GM23248 (cell line): Measurements from ENCODE around the gene GOLGA8G. TPM values are rescaled to one million over a fixed set of nuclear protein-coding genes. Genes with fewer than 3 reads are reported as not detected.
"Not testable (repeated sequence)": the region's sequence is repeated elsewhere in the genome, so short reads cannot be mapped to it uniquely, and the experiment has no call there.

ENCODE experiments used
- DNase-seq: peaks from one replicate; pipeline ENCODE4 v3.0.0-alpha.2; 2015
- H2AFZ ChIP-seq: fragments of 200-600 bp; sonication (generic); 2 replicates; pipeline ENCODE4 v1.6.1; 2016; ENCODE audit warnings: antibody characterized with exemption
- H3F3A ChIP-seq: fragments of 200-600 bp; sonication (generic); 2 replicates; pipeline ENCODE4 v1.6.1; 2016; ENCODE audit warnings: mild to moderate bottlenecking, antibody characterized with exemption, mixed run types; ENCODE audit not compliant: insufficient read depth
- H3K27ac ChIP-seq: fragments of 200-600 bp; sonication (generic); 2 replicates; pipeline ENCODE4 v1.5.1; 2016; ENCODE audit warnings: mild to moderate bottlenecking
- H3K27me3 ChIP-seq: fragments of 200-600 bp; sonication (generic); replicated peaks from 2 replicates; pipeline ENCODE4 v1.6.1; 2016; ENCODE audit warnings: mild to moderate bottlenecking; ENCODE audit not compliant: insufficient read depth
- H3K36me3 ChIP-seq: fragments of 200-600 bp; sonication (generic); 2 replicates; pipeline ENCODE4 v1.6.1; 2016; ENCODE audit warnings: low read depth, mild to moderate bottlenecking
- H3K4me1 ChIP-seq: fragments of 200-600 bp; sonication (generic); 2 replicates; pipeline ENCODE4 v1.6.1; 2016; ENCODE audit warnings: mild to moderate bottlenecking; ENCODE audit not compliant: insufficient read depth
- H3K4me2 ChIP-seq: fragments of 200-600 bp; sonication (generic); one replicate; pipeline ENCODE4 v1.6.1; 2016; ENCODE audit warnings: mild to moderate bottlenecking; ENCODE audit not compliant: unreplicated experiment
- H3K4me3 ChIP-seq: fragments of 200-600 bp; sonication (generic); 2 replicates; pipeline ENCODE4 v1.5.1; 2016; ENCODE audit warnings: mild to moderate bottlenecking
- H3K79me2 ChIP-seq: fragments of 200-600 bp; sonication (generic); 2 replicates; pipeline ENCODE4 v1.6.1; 2016; ENCODE audit warnings: mild to moderate bottlenecking; ENCODE audit not compliant: insufficient read depth
- H3K9ac ChIP-seq: fragments of 200-600 bp; sonication (generic); 2 replicates; pipeline ENCODE4 v1.6.1; 2016; ENCODE audit warnings: mild to moderate bottlenecking
- H3K9me2 ChIP-seq: fragments of 200-600 bp; sonication (generic); 2 replicates; pipeline ENCODE4 v1.6.1; 2016; ENCODE audit warnings: mixed run types, mild to moderate bottlenecking, moderate library complexity; ENCODE audit not compliant: insufficient read depth
- H3K9me3 ChIP-seq: fragments of 200-600 bp; sonication (generic); one replicate; pipeline ENCODE4 v1.6.1; 2017; ENCODE audit warnings: low read depth
- H4K20me1 ChIP-seq: fragments of 200-600 bp; sonication (generic); 2 replicates; pipeline ENCODE4 v1.6.0; 2016; ENCODE audit not compliant: insufficient read depth
- WGBS, 2 experiments: methylation state at CpG; one replicate each; pipeline ENCODE4 v1.1.6; 2015 to 2017; ENCODE audit warnings: low lambda C conversion rate in 2 of 2, low coverage in 1 of 2; ENCODE audit errors: missing lambda C conversion rate in 2 of 2; 5-methylcytosine and 5-hydroxymethylcytosine counted together
- in situ Hi-C: fragments of 300-500 bp; cut with MboI; formaldehyde crosslinking; loops from 2 replicates; pipeline ENCODE4 v1.15.0; 2020
- polyA plus RNA-seq: library from polyadenylated mRNA; unstranded; fragments of >200 nt; fragmentation: Nextera tagmentation; extraction: Ambion mirVana; gene quantifications from 2 replicates; pipeline ENCODE4 v1.2.1, GENCODE V29; 2016
- total RNA-seq: library from RNA; depleted of rRNA; stranded (reverse); fragments of >200 nt; shearing (Covaris generic); gene quantifications from 2 replicates; pipeline ENCODE4 v1.2.3, GENCODE V29; 2014; rRNA removed

Gene GOLGA8G, protein sequence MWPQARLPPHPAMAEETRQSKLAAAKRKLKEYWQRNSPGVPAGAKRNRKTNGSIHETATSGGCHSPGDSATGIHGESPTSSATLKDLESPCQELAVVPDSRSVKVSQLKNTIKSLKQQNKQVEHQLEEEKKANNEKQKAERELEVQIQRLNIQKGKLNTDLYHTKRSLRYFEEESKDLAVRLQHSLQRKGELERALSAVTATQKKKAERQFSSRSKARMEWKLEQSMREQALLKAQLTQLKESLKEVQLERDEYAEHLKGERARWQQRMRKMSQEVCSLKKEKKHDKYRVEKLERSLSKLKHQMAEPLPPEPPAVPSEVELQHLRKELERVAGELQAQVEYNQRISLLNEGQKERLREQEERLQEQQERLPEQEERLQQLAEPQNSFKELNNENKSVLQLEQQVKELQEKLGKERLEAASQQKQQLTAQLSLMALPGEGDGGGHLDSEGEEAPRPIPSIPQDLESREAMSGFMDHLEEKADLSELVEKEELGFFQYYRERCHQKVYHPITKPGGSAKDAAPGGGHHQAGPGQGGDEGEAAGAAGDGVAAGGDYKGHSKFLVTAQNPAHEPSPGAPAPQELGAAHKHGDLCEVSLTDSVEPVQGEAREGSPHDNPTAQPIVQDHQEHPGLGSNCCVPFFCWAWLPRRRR
- under 0.01 TPM in 1 of 2 replicates, not detected in the other for total RNA-seq
- polyA plus RNA-seq = not detected in 2 replicates

DNA sequence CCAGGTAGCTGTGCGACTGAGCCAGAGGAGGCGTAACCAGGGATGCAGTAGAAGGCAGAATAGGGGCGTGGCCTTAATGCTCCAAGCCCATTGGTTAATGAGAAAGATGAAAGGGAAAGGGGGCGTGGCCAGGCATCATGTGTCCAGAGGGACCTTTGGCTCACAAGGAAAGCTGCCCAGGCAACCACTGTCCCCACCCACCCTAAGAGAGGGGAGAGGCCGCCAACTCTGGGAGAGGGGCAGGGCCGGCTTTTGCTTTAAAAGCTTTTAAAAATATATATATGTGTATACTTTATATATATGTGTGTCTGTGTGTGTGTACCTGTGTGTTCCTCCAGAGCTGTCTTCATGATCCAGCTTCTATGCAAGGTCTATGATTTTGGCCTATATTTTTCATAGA, at the start of gene GOLGA8G:
Gene GOLGA8G, minus strand, starts transcription at position 18 of the 400 bp plus-strand sequence. CDS start 62 bp downstream, outside the sequence.
- DNase-seq, H3K79me2 ChIP-seq, H3K36me3 ChIP-seq, H3K4me1 ChIP-seq, H3K27ac ChIP-seq, H3K27me3 ChIP-seq, H3F3A ChIP-seq, H3K9ac ChIP-seq, H4K20me1 ChIP-seq, H2AFZ ChIP-seq, H3K9me2 ChIP-seq, in situ Hi-C loops, H3K4me3 ChIP-seq, H3K4me2 ChIP-seq, H3K9me3 ChIP-seq: not testable (repeated sequence)
- WGBS, 2 experiments = 79 to 81% methylated on average over 2 to 4 of the region's 6 CpGs

DNA sequence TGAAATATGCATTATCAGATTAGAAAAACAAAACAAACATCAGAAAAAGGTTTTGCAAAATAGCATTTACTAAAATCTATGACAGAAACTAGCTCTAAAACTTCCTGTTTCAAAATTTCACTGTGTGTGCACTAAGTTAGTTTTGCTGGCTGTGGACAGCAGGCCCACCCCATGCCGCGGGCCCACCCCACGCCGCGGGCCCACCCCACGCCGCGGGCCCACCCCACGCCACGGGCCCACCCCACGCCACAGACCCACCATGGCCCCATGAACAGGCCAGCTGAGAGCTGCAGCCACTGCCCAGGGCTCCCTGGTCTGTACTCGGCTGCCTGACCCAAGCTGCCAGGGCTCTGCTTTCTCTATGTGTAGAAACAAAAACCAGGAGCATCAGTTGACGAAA, 40.6 kb upstream of the GOLGA8G start:
- H3K4me1 ChIP-seq, H3K9ac ChIP-seq, H3F3A ChIP-seq, H2AFZ ChIP-seq, H3K4me3 ChIP-seq, H3K27ac ChIP-seq, DNase-seq, in situ Hi-C loops, H3K9me3 ChIP-seq, H3K27me3 ChIP-seq, H4K20me1 ChIP-seq, H3K79me2 ChIP-seq, H3K36me3 ChIP-seq, H3K9me2 ChIP-seq, H3K4me2 ChIP-seq: not testable (repeated sequence)
- WGBS, 2 experiments = 60 to 84% methylated on average over 2 to 11 of the region's 13 CpGs

DNA sequence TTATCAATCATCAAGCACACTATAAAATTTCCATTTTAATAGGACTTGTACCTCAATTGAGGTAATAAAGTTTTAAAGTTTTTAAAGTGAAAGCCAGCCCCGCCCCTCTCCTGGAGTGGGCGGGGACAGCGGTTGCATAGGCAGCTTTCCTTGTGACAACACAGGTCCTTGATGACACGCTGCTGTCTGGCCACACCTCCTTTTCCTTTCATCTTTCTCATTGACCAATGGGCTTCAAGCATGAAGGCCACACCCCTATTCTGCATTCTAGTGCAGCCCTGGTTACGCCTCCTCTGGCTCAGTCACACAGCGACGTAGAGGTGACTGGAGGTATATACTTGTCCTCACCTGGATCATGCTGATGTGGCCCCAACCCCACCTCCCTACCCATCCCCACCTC, 20.5 kb upstream of the GOLGA8G start, which contains the start of gene GOLGA6L25:
Gene GOLGA6L25, plus strand, starts transcription at position 301 of the 400 bp plus-strand sequence. Its CDS starts 61 bp downstream, at position 362.
- H3K9ac ChIP-seq, DNase-seq, H3K27ac ChIP-seq, H3K79me2 ChIP-seq, H3K27me3 ChIP-seq, H3K4me3 ChIP-seq, H3K9me3 ChIP-seq, H3K4me1 ChIP-seq, in situ Hi-C loops, H3K4me2 ChIP-seq, H4K20me1 ChIP-seq, H3K36me3 ChIP-seq, H3K9me2 ChIP-seq, H3F3A ChIP-seq, H2AFZ ChIP-seq: not testable (repeated sequence)
- 80% methylated on average over 1 of the region's 7 CpGs; no CpG with 5 or more reads in 1 of the 2 experiments for WGBS, 2 experiments

DNA sequence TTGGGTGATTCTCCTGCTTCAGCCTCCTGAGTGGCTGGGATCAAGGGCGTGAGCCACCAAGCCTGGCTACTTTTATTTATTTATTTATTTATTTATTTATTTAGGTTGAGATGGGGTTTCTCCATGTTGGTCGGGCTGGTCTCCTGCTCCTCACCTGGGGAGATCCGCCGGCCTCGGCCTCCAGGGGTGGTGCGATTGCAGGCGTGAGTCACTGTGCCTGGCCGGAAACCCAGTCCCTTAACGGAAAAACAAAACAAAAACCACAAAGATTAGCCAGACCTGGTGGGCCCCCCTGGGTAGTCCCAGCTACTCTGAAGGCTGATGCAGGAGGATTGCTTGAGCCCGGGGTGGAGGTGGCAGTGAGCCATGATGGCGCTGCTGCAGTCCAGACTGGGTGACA, 17.6 kb downstream of the GOLGA8G start:
- in situ Hi-C loops, H3K27ac ChIP-seq: not testable (repeated sequence)

DNA sequence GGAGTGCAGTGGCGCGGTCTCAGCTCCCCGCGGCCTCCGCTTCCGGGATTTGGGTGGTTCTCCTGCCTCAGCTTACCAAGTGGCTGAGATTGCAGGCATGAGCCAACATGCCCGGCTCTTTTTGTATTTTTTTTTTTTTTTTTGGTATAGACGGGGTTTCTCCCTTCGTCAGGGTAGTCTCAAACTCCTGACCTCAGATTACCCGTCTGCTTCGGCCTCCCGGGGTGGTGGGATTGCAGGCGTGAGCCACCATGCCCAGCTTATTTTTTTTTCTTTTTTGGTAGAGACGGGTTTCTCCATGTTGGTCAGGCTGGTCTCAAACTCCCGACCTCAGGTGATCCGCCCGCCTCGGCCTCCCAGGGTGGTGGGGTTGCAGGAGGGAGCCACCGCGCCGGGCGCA, 18.6 kb downstream of the GOLGA8G start:
- H3K27ac ChIP-seq, H3K4me1 ChIP-seq, H3K27me3 ChIP-seq, in situ Hi-C loops, H3K9ac ChIP-seq, H3K4me3 ChIP-seq, H3K9me3 ChIP-seq, H3K36me3 ChIP-seq, H3F3A ChIP-seq, H3K9me2 ChIP-seq, DNase-seq, H3K4me2 ChIP-seq, H2AFZ ChIP-seq, H4K20me1 ChIP-seq, H3K79me2 ChIP-seq: not testable (repeated sequence)
- 79 to 82% methylated on average over 7 to 13 of the region's 22 CpGs for whole genome bisulfite sequencing, 2 experiments

More for the DNA sequence above, 17.6 kb downstream of the GOLGA8G start:
- not testable (repeated sequence) for H3K36me3 ChIP-seq, H2AFZ ChIP-seq, H3K9ac ChIP-seq, H3K4me3 ChIP-seq, DNase-seq, H3K27me3 ChIP-seq, H3K9me2 ChIP-seq, H3K9me3 ChIP-seq, H3K79me2 ChIP-seq, H4K20me1 ChIP-seq, H3F3A ChIP-seq, H3K4me2 ChIP-seq, H3K4me1 ChIP-seq
- 71 to 77% methylated on average over 1 to 5 of the region's 11 CpGs for WGBS, 2 experiments

DNA sequence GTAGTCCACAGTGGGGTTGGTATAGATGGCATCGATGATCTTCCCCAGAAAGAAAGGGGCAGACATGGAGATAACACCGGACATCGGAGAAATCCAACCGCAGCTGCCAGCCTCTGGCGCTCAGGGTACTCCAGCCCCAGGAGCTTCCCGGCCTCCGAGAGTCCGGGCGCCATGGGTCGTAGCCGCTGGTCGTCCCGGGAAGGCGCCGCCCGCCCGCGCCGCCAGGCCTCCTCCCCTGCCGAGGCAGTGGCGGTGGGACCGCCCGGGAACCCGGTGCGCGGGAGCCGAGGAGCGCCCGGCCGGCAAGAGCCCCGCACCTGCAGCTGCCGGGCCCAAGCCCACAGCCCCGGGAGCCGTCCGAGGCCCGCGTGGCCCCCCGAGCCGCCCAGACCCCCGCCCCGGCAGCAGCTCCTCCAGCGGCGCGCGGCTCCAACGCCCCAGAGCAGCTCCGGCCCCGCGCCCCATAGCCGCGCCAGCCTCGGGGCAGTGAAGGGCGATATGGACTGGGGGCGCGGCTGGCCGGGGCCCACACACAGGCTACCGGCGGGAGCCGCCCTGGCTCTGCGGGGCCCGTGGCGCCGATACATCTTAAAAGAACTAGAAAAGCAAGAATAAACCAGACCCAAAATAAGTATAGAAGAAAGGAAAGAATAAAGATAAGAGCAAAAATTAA, 24.4 kb downstream of the GOLGA8G start:
- H3K9me2 ChIP-seq, H3K27me3 ChIP-seq, in situ Hi-C loops, H4K20me1 ChIP-seq, H3K4me1 ChIP-seq, DNase-seq, H3K36me3 ChIP-seq, H3K27ac ChIP-seq, H3K4me2 ChIP-seq, H2AFZ ChIP-seq, H3K9me3 ChIP-seq, H3F3A ChIP-seq, H3K79me2 ChIP-seq, H3K4me3 ChIP-seq, H3K9ac ChIP-seq: not testable (repeated sequence)
- WGBS, 2 experiments = 0 to 4% methylated on average over 7 to 31 of the region's 63 CpGs

DNA sequence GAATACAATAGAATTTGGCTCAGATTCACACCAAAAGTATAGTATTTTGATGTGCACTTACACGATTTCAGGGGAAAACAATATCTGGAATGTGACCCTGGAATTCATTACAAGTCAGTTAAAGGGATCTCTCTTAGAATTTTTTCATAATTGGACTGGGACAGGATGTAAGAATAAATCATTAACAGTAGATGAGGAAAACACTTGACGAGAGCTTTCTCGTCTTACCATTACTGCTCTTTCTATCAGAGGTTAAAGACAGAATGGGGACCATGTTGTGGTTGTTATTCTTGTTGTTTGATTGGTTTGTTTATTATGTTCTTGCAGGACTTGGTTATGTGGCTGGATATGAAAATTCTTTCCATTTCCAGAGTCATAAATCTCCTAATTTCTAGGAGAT, 51.4 kb downstream of the GOLGA8G start:
- H3K9ac ChIP-seq, H3K27ac ChIP-seq, H2AFZ ChIP-seq, H3K4me3 ChIP-seq, H3K27me3 ChIP-seq, H3K9me3 ChIP-seq, DNase-seq, H3K4me2 ChIP-seq, H3F3A ChIP-seq, H3K4me1 ChIP-seq, H3K79me2 ChIP-seq, H4K20me1 ChIP-seq, H3K9me2 ChIP-seq, H3K36me3 ChIP-seq, in situ Hi-C loops: not testable (repeated sequence)
- WGBS, 2 experiments = no CpG with 5 or more reads among the region's 3 CpGs
